Measurements from ENCODE around the gene LRRC2.

DNA sequence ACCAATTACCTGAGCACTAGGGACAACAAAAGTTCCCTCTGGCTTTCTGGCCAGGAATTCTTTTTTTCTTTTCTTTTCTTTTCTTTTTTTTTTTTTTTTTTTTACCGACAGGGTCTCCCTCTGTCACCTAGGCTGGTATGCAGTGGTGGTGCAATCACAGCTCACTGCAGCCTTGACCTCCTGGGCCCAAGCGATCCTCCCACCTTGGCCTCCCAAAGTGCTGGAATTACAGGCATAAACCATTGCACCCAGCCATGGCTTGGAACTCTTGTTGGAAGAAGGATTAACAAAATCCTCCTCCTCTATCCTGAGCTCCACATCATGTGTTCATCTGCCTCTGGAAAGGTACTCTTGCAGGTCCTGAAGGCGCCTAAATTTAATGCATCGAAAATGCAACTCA is 98.5 kb downstream of the LRRC2 start:
- TF ChIP-seq, protein P1, sequence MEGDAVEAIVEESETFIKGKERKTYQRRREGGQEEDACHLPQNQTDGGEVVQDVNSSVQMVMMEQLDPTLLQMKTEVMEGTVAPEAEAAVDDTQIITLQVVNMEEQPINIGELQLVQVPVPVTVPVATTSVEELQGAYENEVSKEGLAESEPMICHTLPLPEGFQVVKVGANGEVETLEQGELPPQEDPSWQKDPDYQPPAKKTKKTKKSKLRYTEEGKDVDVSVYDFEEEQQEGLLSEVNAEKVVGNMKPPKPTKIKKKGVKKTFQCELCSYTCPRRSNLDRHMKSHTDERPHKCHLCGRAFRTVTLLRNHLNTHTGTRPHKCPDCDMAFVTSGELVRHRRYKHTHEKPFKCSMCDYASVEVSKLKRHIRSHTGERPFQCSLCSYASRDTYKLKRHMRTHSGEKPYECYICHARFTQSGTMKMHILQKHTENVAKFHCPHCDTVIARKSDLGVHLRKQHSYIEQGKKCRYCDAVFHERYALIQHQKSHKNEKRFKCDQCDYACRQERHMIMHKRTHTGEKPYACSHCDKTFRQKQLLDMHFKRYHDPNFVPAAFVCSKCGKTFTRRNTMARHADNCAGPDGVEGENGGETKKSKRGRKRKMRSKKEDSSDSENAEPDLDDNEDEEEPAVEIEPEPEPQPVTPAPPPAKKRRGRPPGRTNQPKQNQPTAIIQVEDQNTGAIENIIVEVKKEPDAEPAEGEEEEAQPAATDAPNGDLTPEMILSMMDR (IDR thresholded peaks at IDR 0.05) = no peak
- TF ChIP-seq POLR2A (IDR thresholded peaks at IDR 0.05) (no peak), EP300 (IDR thresholded peaks at IDR 0.05) (no peak)
